ENCODE measurements around the gene MAP7.

Gene MAP7

GRCh38 chr6:136527831-136528230, 22.4 kb downstream of the MAP7 start:
- DNase-seq: no peak

DNA sequence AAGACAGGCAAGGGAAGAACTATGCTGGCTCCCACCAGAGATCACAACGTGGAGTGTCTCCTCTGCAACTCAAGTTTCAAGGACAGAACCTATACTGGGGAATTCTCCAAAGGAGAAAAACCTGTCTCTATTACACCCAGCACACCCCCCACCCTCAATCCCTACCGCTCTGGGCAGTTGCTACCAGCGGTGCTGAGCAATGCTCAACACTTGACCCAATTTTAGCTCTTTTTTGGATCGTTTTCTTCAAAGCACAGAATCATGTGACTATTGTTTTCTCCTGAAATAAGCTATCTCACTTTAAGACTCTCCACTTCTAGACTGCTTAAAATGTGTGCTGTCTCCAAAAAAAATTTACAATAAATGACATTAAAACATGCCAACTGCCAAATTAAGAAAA, 23.3 kb downstream of the MAP7 start:
- no peak for DNase-seq

GRCh38 chr6:136526196-136526930, 23.9 kb downstream of the MAP7 start:
- no peak for DNase-seq

GRCh38 chr6:136525586-136526195, 24.5 kb downstream of the MAP7 start:
- DNase-seq: no peak

GRCh38 chr6:136524936-136525413, 25.2 kb downstream of the MAP7 start:
- DNase-seq: no peak

- DNase-seq: no peak
Measured at GRCh38 chr6:136524339-136524935, 25.8 kb downstream of the MAP7 start.

DNA sequence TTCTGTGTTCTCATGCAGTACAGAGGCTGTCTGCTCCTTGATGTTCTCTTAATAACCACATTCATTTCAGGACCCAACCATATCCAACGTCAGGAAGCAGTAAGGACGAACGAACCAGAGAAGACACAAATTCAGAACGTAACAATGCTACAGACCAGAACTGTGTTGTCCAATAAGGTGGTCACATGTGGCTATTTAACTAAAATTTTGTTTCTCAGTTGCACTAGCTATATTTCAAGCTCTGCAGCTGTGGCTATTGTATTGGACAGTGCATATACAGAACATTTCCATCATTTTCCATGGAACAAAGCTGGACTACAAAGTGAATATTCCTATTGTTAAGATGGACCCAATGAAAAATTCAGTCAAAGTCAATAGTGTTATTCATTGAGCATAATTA, 27.0 kb downstream of the MAP7 start:
- no peak for DNase-seq

- DNase-seq: no peak
Measured at GRCh38 chr6:136522636-136523035, 27.6 kb downstream of the MAP7 start.

DNA sequence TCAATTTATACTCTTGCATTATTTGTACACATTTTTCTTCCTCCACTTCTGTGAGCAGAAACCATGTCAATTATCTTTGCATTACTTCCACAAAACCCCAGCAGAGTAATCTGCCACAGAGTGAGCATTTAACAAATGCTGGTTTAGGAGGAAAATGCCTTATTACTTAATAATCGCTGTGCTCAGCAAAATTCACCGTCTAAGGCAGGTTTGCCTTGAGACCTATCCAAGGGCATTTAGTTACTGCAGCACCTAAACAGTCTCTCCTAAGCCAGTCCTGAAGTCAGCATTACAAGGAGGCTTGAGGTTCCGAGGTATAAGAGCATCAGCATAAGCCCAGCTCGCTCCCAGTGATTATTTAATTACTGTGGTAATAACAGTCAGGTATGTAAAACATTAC, 28.3 kb downstream of the MAP7 start:
- no peak for DNase-seq

DNA sequence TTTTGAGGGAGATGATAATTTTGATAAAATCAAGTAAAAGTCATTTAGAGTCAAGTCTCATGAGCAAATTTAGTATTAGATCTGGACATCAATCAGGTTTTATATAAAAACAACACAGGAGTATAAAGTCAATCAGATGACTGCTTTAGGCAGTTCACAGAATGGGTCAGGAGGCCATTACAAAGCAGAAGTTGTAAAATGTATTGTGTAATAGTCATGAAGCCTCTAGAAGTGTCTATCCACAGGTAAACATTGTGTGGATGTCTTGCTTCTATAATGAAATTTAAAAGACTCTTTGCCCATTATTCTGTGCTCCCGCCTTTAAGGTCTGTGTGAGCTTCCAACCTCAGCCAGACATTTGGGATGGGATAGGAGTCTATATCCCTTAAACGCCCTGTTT, 28.8 kb downstream of the MAP7 start:
- DNase-seq: no peak

DNA sequence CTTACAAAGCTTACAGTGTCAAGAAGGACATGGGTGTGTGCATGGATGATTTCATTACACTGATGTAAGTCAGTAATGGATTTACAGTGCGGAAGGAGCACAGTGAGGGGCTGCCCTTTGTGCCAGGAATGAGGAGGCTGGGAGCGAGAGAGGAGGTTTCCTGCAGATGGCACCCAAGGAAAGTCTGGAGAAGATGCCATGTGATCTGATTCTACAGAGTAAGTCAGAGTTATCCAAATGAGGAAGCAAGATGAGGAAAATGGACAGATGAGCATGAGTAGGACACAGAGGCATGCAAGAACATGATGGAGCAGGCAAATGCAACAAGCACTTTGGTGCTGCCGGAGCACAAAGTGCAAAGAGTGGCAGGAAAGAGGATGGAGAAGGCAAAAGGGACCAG, 29.7 kb downstream of the MAP7 start:
- DNase-seq: no peak

DNA sequence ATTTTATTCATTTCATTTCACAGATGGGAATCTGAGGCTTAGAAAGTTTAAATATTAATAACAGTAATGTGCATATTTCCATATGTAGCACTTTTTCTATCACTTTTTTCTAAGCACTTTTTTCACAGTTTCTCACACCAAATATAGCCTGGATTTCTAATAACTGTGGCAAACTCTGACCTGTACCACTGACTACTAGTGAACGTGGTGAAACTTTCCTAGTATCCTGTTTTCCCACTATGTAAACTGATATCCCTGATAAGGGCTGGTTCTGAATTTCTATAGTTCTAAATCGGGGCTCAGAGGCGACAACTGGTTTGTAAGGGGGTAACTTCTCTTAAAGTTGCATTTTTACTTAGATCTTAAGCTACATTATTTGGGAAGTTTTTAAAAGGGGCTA, 32.6 kb downstream of the MAP7 start:
- no peak for DNase-seq

GRCh38 chr6:136517002-136517401, 33.2 kb downstream of the MAP7 start:
- no peak for DNase-seq

- DNase-seq: no peak
Measured at GRCh38 chr6:136514591-136514990, 35.6 kb downstream of the MAP7 start.

DNA sequence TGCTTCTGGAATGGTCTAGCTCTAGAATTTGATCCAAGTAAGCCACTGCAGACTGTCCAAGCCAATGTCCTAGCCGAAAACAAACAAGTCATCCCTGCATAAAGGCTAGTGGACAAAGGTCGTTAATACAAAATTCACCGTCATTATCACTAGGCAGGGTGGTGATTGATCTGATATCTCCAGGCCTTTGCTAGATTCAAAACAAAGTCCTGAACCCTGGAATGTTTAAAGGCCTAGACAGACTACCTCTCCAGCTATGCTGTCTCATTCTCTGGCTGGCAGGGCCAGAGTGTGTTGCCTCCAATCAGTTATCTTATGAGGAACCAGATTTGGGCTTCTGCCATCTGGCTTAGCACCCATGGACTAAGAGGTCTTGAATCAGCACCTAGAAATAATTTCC, 38.3 kb downstream of the MAP7 start:
- DNase-seq: no peak

DNA sequence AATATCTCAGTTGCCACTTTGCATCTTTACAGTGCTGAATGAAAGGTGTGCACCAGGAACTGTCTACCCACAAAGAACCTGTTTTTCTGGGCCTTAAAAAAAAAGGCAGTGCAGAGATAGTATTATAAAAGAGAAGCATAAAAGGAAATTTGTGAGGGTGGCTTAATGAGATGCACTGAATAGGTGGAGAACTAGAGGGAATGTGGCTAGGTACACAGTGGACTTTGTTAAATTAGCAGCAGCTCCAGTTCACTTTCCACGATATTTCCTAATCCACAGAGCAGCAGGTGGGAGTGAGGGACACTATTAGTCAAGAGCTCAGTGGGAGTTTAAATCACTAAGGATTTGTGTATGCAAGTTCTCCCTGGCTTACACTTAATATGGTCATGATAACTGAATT, 38.8 kb downstream of the MAP7 start:
- no peak for DNase-seq

DNA sequence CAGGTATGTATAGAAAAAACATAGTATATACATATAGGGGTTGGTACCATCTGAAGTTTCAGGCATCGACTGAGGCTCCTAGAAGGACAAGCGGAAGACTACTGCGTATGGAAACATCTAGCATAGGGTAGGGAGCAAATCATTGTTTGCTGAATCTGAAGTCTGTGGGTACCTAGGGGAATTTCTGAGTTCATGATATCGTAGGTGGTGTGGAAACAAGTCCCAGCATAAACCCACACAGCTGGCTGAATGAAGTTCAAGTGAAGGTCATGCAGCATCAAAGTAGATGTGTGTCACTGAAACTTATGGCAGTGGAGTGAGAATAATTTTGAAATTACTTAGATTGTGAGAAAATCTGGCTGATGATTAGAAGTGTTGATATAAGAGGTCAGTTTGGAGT, 39.4 kb downstream of the MAP7 start:
- DNase-seq: no peak

DNA sequence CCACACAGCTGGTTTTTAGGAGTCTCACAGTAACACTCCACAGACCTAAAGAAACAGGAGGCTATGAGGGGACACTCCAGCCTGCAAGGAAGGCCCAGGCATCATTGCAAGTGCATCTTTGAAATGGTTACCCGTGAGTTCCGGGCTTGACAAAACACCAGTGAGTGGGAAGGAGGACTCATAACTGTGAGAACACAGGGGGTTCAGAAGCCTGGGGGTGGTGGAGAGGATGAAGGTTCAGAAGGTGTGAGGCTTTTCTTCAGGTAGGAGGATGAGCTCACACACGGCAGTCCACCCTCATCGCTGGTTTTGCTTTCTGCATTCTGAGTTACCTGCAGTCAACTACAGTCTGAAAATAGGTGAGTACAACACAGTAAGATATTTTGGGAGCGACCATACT, 39.9 kb downstream of the MAP7 start:
- no peak for DNase-seq

DNA sequence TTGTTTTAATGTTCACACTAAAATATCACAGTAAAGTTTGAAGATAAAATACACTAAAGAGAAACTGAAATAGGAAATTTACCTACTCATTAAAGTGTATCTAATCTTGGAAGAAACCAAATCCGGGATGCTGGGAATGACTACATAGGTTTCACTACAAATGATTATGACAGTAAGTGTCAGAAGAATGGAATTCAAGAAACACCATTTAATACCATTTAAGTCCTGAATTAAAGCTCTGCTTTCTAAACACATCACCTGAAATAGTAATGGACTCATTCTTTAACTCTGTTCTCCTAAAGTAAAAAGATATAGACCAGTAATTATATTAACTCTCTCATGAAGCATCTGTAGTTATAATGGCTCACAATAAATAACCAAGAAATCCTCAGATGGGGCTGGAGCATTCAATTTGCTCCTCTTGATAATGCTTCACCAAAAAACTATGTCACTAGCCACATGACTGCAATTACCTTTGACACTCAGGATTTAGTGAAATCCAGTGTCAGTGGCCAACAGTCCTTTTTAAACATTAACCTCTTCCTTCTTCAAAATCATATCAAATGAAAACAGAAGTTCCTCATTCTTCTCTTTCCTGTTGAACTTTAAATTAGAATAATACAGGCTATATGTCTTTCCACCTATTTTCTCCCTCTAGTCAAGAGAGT, 41.4 kb downstream of the MAP7 start:
- no peak for DNase-seq

GRCh38 chr6:136506124-136506799, 44.0 kb downstream of the MAP7 start:
- no peak for DNase-seq

GRCh38 chr6:136503303-136504029, 46.8 kb downstream of the MAP7 start:
- DNase-seq: no peak

DNA sequence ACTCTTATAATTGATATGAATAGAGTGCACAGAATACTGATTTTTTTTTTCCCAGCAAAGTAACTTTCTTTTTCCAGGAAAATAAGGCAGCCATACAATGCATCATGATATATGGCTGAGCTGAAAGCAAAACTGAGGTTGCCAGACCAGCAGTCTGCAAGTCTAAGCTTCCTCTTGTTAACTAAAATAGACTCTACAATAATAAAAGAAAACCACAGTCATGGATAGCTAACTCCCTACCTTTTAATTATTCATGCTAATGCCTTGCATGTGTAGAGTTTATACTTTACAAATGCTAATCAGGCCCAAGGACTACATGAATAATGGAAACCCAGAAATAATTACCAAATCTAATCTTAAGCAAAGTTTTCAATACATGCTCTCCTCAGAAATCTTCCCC, 47.4 kb downstream of the MAP7 start:
- DNase-seq: no peak
